ENCODE measurements around the gene DXO. TPM values are rescaled to one million over a fixed set of nuclear protein-coding genes. Genes with fewer than 3 reads are reported as not detected.
"Not testable (repeated sequence)": the region's sequence is repeated elsewhere in the genome, so short reads cannot be mapped to it uniquely, and the experiment has no call there.

The DXO gene
- total RNA-seq, 1 donor from 2014 or later, result 15.5 TPM

DNA sequence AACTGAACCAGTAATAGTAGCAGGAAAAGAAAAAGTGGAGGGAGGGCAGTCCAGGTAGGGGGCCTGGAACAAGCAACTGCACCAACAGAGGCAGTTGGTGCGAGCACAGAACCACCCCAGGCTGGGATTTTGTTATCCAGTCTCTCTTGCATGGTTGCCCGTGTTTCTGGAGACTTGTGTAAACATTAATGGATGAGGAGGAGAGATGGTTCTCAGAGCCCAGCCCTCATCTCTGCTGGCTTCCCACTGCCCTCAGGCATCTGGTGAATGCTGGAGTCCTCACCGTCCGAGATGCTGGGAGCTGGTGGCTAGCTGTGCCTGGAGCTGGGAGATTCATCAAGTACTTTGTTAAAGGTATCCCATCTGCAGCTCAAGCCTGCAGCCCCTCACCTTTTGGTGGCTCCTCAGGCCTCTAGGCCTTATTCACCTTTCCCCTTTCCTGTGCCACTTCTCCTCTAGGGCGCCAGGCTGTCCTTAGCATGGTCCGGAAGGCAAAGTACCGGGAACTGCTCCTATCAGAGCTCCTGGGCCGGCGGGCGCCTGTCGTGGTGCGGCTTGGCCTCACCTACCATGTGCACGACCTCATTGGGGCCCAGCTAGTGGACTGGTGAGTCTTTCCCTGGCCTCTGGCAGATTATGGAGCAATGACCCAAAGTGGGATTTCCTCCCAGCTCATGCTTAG lies 8.4 kb upstream of the DXO start:
- ATAC-seq, result not testable (repeated sequence)

DNA sequence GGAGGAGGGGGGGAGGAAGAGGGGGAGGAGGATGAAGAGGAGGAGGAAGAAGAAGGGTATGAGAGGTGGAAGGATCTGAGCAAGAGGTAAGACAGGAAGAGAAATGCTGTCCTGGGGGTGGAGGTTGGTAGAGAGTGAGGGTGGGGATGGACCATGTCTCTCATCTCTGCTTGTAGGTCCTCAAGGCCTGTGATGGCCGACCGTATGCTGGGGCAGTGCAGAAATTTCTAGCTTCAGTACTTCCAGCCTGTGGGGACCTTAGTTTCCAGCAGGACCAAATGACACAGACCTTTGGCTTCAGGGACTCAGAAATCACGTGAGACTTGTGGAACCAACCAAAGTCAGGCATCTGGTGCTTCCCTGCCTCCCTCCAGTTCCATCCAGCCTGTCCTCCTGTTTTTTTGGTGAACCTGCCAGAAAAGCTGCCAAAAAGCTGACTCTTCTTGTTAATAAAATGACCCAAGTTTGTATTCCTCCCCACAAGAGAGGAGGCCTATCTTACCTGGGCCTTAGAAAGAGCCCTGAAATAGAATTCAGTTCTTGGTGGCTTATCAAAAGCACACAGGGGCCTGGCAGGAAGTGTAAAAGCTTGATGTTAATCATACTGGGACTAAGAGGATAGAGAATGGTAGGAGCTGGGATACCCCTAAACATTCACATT lies 7.4 kb upstream of the DXO start:
- DNase-seq (ENCODE audit: low spot score) (peak; percentile 86), ATAC-seq (peak; percentile 63)

More for the DNA sequence above, 8.4 kb upstream of the DXO start:
- DNase-seq (ENCODE audit: low spot score), result not testable (repeated sequence)

GRCh38 chr6:31978831-31979230 lies 6.9 kb upstream of the DXO start:
- DNase-seq (ENCODE audit: low spot score), result no peak
- peak; percentile 4 for ATAC-seq

DNA sequence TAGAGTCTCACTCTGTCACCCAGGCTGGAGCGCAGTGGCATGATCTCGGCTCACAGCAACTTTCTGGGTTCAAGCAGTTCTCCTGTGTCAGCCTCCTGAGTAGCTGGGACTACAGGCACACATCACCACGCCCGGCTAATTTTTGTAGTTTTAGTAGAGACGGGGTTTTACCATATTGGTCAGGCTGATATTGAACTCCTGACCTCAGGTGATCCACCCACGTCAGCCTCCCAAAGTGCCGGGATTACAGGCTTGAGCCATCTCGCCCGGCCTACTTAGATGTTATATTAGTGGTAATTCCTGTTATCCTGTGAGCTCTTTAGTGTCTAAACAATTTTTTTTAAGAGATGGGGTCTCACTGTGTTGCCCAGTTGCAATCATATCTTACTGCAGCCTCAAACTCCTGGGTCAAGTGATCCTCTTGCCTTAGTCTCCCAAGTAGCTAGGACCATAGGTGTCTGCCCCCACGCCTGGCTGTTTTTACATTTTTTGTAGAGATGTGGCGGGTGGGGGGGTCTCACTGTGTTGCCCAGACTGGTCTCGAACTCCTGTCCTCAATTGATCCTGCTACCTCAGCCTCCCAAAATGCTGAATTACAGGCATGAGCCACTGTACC lies 6.0 kb upstream of the DXO start:
- DNase-seq (ENCODE audit: low spot score) (no peak), ATAC-seq (no peak)

- ATAC-seq; DNase-seq (ENCODE audit: low spot score): not testable (repeated sequence)
Observed at GRCh38 chr6:31976065-31976464, 4.1 kb upstream of the DXO start.

- DNase-seq (ENCODE audit: low spot score) (no peak), ATAC-seq (no peak)
Observed at GRCh38 chr6:31972709-31973350, 892 bp upstream of the DXO start.

DNA sequence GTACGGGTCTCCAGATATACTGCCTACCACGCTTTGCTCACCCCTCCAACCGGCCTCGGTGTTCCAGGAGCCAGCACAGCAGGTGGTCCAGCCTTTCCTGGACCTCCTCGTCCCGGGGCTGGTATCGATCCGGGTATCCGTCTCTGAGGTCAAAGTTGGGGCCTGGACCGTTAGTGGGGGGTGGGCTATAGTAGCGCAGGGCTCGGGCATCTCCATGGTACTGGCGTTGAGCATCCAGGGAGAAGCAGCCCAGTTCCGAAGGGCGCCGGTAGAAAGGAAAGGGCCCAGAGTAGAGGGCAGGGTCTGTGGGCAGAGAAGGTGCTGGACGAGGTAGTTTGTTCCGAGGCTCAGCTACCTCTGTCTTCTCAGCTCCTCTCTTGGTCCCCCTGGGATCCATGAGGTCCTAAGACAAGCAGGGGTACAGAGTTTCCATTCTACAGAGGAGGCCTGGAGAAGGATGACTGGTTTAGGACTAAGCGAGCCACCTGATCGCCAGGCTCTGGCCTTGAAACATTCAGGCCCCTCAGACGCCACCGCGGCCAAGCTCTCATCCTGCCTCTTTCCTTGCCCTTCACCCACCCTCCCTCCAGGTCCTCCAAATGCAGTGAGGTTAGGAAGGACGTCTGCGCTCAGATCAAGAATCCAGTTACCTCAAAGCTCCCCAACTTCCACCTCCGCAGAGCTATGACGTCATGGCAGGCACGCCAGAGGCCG lies 502 bp downstream of the DXO start:
- peak; percentile 8 for ATAC-seq
- no peak for DNase-seq (ENCODE audit: low spot score)

DNA sequence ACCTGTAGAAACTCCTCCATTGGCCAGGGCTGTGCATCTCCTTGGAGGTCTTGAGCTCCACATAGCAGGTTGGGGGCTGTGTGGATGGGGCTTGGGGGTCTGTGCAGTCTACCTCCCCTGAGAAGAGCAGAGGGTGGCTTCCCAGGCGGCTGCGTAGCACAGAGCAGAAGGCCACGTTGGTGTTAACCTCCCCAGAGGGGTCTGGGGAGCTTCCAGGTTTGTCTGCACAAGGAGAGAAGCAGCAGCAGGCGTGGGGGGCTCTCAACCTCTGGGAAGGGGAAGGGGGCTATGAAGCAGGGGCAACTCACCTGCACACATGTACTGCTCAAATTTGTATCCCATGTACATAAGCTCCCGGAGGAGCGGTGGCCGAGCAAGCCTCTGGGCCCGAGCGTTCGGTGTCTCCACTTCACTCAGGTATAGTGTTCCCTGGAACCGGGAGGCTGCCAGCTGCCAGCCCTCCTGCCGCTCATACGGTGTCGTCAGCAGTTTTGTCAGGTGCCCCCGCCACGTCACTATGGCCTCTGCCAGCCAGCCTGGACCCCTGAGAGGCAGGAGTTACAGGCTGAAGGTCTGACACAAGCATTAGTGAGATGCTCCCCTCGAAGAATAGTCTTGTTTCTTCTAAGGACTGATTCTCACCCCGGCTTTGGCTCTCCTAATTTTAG lies 1.2 kb downstream of the DXO start:
- ATAC-seq, result peak; percentile 44
- DNase-seq (ENCODE audit: low spot score), result peak; percentile 67

GRCh38 chr6:31969712-31970603 lies 2.0 kb downstream of the DXO start:
- no peak for ATAC-seq

DNA sequence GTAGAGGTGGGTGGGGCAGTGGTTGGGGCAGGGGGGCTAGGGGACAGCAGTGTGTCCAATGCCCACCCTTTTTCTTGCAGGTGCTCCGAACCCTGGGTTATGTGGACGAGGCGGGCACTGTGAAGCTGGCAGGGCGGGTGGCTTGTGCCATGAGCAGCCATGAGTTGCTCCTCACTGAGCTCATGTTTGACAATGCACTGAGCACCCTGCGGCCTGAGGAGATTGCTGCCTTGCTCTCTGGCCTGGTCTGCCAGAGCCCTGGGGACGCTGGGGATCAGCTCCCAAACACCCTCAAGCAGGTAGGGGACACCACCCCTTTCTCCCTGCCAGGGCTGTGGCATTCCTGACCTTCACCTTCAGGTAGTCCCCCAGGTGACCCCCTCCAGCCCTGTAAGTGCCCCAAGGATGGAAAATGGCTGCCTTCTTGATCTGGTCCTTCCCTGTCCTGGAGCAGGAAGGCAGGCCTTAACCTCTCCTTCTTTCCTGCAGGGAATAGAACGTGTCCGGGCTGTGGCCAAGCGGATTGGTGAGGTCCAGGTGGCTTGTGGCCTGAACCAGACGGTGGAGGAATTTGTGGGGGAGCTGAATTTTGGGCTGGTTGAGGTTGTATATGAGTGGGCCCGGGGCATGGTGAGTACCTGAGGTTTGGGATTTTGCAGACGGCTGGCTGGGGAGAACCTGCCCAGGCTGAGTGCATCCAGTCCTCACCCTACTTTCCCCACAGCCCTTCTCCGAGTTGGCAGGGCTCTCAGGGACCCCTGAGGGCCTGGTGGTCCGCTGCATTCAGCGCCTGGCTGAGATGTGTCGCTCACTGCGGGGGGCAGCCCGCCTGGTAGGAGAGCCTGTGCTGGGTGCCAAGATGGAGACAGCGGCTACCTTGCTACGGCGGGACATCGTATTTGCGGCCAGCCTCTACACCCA lies 2.9 kb downstream of the DXO start:
- DNase-seq (ENCODE audit: low spot score) (no peak), ATAC-seq (no peak)

More at GRCh38 chr6:31969712-31970603, 2.0 kb downstream of the DXO start:
- DNase-seq (ENCODE audit: low spot score), result no peak

GRCh38 chr6:31968326-31968725 lies 3.6 kb downstream of the DXO start:
- no peak for DNase-seq (ENCODE audit: low spot score)
- ATAC-seq, result no peak

DNA sequence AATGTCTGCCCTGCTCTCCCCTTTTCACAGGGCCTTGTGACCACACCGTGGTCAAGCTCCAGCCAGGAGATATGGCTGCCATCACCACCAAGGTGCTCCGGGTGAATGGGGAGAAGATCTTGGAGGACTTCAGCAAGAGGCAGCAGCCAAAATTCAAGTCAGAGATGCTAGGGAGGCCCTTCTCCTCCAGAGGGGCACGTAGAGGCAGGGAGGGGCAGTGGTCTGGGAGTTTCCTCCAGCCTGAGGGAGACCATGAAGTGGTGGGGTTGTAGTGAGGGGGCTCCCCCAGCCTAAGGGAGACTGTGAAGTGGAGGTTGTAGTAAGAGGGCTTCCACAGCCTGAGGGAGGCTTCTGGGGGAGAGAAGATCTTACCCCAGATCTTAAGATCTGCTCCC lies 4.0 kb downstream of the DXO start:
- ATAC-seq, result no peak
- DNase-seq (ENCODE audit: low spot score), result no peak

DNA sequence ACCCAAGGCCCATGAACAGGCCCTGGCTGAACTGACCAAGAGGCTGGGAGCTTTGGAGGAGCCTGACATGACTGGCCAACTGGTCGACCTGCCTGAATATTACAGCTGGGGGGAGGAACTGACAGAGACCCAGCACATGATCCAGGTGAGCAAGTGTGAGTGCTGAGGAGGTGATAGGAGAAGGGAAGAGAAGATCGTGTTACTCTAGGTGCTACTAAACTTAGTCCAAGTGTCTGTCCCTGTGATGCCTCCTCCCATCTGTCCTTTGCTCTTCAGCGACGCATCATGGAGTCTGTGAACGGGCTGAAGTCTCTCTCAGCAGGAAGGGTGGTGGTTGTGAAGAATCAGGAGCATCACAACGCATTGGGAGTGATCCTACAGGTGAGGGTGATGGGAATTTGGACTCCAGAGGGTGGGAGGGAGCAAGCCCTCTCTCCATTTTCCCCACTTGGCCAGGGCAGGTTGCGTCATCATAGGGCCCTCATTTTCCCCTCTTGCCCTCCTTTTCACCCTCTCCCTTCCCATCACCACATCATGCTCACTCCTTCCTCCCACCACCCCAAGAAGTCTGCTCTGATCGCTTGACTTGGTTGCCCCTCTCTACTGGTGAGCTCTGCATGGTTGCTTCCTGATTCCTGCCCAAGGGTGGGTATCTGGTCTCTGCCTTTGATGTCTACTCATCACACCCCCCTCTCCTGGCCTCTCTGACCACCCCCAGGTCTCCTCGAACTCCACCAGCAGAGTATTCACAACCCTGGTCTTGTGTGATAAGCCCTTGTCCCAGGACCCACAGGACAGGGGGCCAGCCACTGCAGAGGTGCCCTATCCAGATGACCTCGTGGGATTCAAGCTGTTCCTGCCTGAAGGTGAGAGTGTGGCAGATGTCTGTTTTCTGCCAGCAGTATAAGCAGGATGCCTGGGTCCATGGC lies 4.7 kb downstream of the DXO start:
- no peak for DNase-seq (ENCODE audit: low spot score)
- no peak for ATAC-seq

GRCh38 chr6:31966506-31966905 lies 5.4 kb downstream of the DXO start:
- ATAC-seq (no peak), DNase-seq (ENCODE audit: low spot score) (no peak)

- peak; percentile 75 for DNase-seq (ENCODE audit: low spot score)
- ATAC-seq, result peak; percentile 88
Observed at GRCh38 chr6:31965700-31966099, 6.2 kb downstream of the DXO start.

DNA sequence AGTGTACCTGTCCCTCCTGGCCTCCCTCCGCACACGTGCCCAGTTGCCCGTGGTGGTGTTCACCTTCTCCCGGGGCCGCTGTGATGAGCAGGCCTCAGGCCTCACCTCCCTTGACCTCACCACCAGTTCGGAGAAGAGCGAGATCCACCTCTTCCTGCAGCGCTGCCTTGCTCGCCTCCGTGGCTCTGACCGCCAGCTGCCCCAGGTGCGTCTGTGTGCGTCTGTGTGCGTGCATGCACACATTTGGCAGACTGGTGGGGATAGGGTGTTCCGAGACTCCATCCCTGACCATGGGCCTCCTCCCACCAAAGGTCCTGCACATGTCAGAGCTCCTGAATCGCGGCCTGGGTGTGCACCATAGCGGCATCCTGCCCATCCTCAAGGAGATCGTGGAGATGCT lies 8.0 kb downstream of the DXO start:
- no peak for ATAC-seq

DNA sequence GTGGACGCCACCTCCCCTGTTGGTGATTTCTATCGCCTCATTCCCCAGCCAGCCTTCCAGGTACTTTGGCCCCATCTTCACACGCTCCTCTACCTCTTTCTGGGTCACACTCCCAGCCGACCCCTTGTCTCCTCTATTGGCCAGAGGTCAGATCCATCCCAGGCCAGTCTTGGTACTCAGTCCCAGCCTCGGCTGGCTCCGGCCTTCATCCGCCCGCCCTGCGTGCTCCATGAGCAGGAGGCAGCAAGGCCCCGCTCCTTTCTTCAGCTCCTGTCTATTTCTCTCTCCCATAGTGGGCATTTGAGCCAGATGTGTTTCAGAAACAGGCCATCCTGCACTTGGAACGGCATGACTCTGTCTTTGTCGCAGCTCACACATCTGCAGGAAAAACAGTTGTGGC lies 10.3 kb downstream of the DXO start:
- ATAC-seq, result no peak

More for the DNA sequence above, 8.0 kb downstream of the DXO start:
- no peak for DNase-seq (ENCODE audit: low spot score)

More for the DNA sequence above, 10.3 kb downstream of the DXO start:
- DNase-seq (ENCODE audit: low spot score), result no peak

Measured in left lobe of liver (tissue), 2 donors.